Measurements from ENCODE around the gene DEPDC7. TPM values are rescaled to one million over a fixed set of nuclear protein-coding genes. Genes with fewer than 3 reads are reported as not detected.
"Not testable (repeated sequence)": the region's sequence is repeated elsewhere in the genome, so short reads cannot be mapped to it uniquely, and the experiment has no call there.

The DEPDC7 gene
- total and polyA plus RNA-seq, 2 donors from 2014 or later: 2.4 to 11.0 TPM

- Histone ChIP-seq H3K27ac (ENCODE audit: low read depth in 2 of 2, low read length in 2 of 2) (no peak overlapping the region), H3K4me3 (ENCODE audit: low read length in 3 of 3) (no peak overlapping the region), H3K36me3 (ENCODE audit: control insufficient read depth in 2 of 3, insufficient read depth in 3 of 3, low read length in 3 of 3) (no peaks in the 10 kb centered on the region), H3K9ac (ENCODE audit: low read length in 3 of 3) (no peak overlapping the region), H3K4me1 (ENCODE audit: control insufficient read depth in 2 of 3, insufficient read depth in 2 of 3, low read depth in 1 of 3, low read length in 3 of 3) (peaks cover 0 to 15% (median 10%) of the 10 kb centered on the region in 3 donors), H3K27me3 (ENCODE audit: control insufficient read depth, insufficient read depth, low read length) (no peaks in the 10 kb centered on the region), H3K9me3 (ENCODE audit: control insufficient read depth in 2 of 3, insufficient read depth in 1 of 3, low read length in 3 of 3) (no peaks in the 10 kb centered on the region)
- FAIRE-seq (no peak), DNase-seq (no peak)
- TF ChIP-seq CTCF (IDR thresholded peaks at IDR 0.05; ENCODE audit: borderline replicate concordance, extremely low read depth, insufficient read depth): no peak
- intact Hi-C loops (cut with DNase I): no loop called here
These were observed 27.6 kb downstream of the DEPDC7 start for GRCh38 chr11:33043221-33043830.

- H3K4me1 ChIP-seq (ENCODE audit: control insufficient read depth in 2 of 3, insufficient read depth in 2 of 3, low read depth in 1 of 3, low read length in 3 of 3): peaks cover 0 to 15% (median 10%) of the 10 kb centered on the region in 3 donors
- no peak for FAIRE-seq
- H3K27me3 ChIP-seq (ENCODE audit: control insufficient read depth, insufficient read depth, low read length): no peaks in the 10 kb centered on the region
- H3K36me3 ChIP-seq (ENCODE audit: control insufficient read depth in 2 of 3, insufficient read depth in 3 of 3, low read length in 3 of 3): no peaks in the 10 kb centered on the region
- intact Hi-C loops (cut with DNase I): no loop called here
- no peak for TF ChIP-seq CTCF (IDR thresholded peaks at IDR 0.05; ENCODE audit: borderline replicate concordance, extremely low read depth, insufficient read depth)
- no peak for DNase-seq
- H3K27ac ChIP-seq (ENCODE audit: low read depth in 2 of 2, low read length in 2 of 2): no peak overlapping the region
- no peak overlapping the region for H3K9ac ChIP-seq (ENCODE audit: low read length in 3 of 3)
- no peak overlapping the region for H3K4me3 ChIP-seq (ENCODE audit: low read length in 3 of 3)
- H3K9me3 ChIP-seq (ENCODE audit: control insufficient read depth in 2 of 3, insufficient read depth in 1 of 3, low read length in 3 of 3): no peaks in the 10 kb centered on the region
These were observed 28.6 kb downstream of the DEPDC7 start for GRCh38 chr11:33044285-33044756.

GRCh38 chr11:33045551-33046255, 30.0 kb downstream of the DEPDC7 start:
- H3K36me3 ChIP-seq (ENCODE audit: control insufficient read depth in 2 of 3, insufficient read depth in 3 of 3, low read length in 3 of 3): no peaks in the 10 kb centered on the region
- DNase-seq (no peak), FAIRE-seq (no peak)
- no peak overlapping the region for H3K4me3 ChIP-seq (ENCODE audit: low read length in 3 of 3)
- H3K27me3 ChIP-seq (ENCODE audit: control insufficient read depth, insufficient read depth, low read length): no peaks in the 10 kb centered on the region
- intact Hi-C loops (cut with DNase I): no loop called here
- TF ChIP-seq CTCF (IDR thresholded peaks at IDR 0.05; ENCODE audit: borderline replicate concordance, extremely low read depth, insufficient read depth): no peak
- H3K9ac ChIP-seq (ENCODE audit: low read length in 3 of 3): no peak overlapping the region
- no peaks in the 10 kb centered on the region for H3K9me3 ChIP-seq (ENCODE audit: control insufficient read depth in 2 of 3, insufficient read depth in 1 of 3, low read length in 3 of 3)
- no peak overlapping the region for H3K27ac ChIP-seq (ENCODE audit: low read depth in 2 of 2, low read length in 2 of 2)
- peaks cover 0 to 15% (median 4%) of the 10 kb centered on the region in 3 donors for H3K4me1 ChIP-seq (ENCODE audit: control insufficient read depth in 2 of 3, insufficient read depth in 2 of 3, low read depth in 1 of 3, low read length in 3 of 3)

- FAIRE-seq; H3K9me3 ChIP-seq (ENCODE audit: control insufficient read depth in 2 of 3, insufficient read depth in 1 of 3, low read length in 3 of 3); H3K36me3 ChIP-seq (ENCODE audit: control insufficient read depth in 2 of 3, insufficient read depth in 3 of 3, low read length in 3 of 3); H3K9ac ChIP-seq (ENCODE audit: low read length in 3 of 3); H3K27ac ChIP-seq (ENCODE audit: low read depth in 2 of 2, low read length in 2 of 2); DNase-seq; intact Hi-C loops (cut with DNase I); H3K27me3 ChIP-seq (ENCODE audit: control insufficient read depth, insufficient read depth, low read length); H3K4me3 ChIP-seq (ENCODE audit: low read length in 3 of 3): not testable (repeated sequence)
- H3K4me1 ChIP-seq (ENCODE audit: control insufficient read depth in 2 of 3, insufficient read depth in 2 of 3, low read depth in 1 of 3, low read length in 3 of 3): peaks cover 0 to 14% (median 0%) of the 10 kb centered on the region in 3 donors
These were observed 33.0 kb downstream of the DEPDC7 start for GRCh38 chr11:33048701-33049100.

GRCh38 chr11:33049565-33050408, 34.1 kb downstream of the DEPDC7 start:
- H3K9ac ChIP-seq (ENCODE audit: low read length in 3 of 3); H3K27me3 ChIP-seq (ENCODE audit: control insufficient read depth, insufficient read depth, low read length); FAIRE-seq; intact Hi-C loops (cut with DNase I); H3K36me3 ChIP-seq (ENCODE audit: control insufficient read depth in 2 of 3, insufficient read depth in 3 of 3, low read length in 3 of 3); DNase-seq; H3K4me1 ChIP-seq (ENCODE audit: control insufficient read depth in 2 of 3, insufficient read depth in 2 of 3, low read depth in 1 of 3, low read length in 3 of 3); H3K9me3 ChIP-seq (ENCODE audit: control insufficient read depth in 2 of 3, insufficient read depth in 1 of 3, low read length in 3 of 3); H3K4me3 ChIP-seq (ENCODE audit: low read length in 3 of 3): not testable (repeated sequence)
- H3K27ac ChIP-seq (ENCODE audit: low read depth in 2 of 2, low read length in 2 of 2): peak overlapping the region in 1 of 2 donors; percentile 13

Data from kidney (tissue), 14 donors.